ENCODE data around the gene PRKACG. TPM values are rescaled to one million over a fixed set of nuclear protein-coding genes. Genes with fewer than 3 reads are reported as not detected.

PRKACG gene
- total and polyA plus RNA-seq, 2 of the 8 experiments (the other 6 are each of a cell fraction or from before 2014, with no cell fraction given) = not detected

DNA sequence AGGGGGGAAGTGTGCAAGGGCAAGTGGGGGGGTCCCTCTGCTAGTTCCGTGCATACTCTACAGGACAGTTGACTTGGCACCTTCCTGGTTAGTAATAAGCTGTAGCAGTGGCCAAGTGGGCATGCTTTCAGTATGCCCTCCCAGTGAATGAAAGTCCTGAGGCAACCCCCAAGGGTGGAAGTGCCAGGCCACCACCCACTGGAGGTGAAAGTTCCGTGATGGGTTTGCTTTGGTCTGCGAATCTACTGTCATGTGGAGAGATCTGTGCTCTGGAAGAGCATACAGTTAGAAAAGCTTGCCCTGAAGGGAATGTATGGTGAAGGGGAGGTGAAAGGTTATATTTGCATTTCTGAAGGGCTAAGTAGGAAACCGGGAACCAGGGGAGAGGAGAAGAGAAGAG is 31.9 kb upstream of the PRKACG start:
- no peak overlapping the region for H2BK15ac ChIP-seq (ENCODE audit: low read length)
- WGBS, 2 experiments (ENCODE audit: extremely low coverage in 1 of 2, insufficient coverage in 1 of 2, insufficient read length in 1 of 2, insufficient replicate concordance in 2 of 2, low coverage in 1 of 2, low lambda C conversion rate in 2 of 2, missing lambda C conversion rate in 1 of 2) = 50% methylated on average over 4 of the region's 4 CpGs; no CpG with 5 or more reads in 1 of the 2 experiments
- peak overlapping the region; percentile 5 to 61 for H3K4me2 ChIP-seq (ENCODE audit: insufficient read depth in 1 of 2, low read depth in 2 of 2, low read length in 2 of 2)
- peaks cover 9 to 22% (median 14%) of the 10 kb centered on the region in 4 experiments for H3K4me1 ChIP-seq (replicated peaks in 1 of 4; ENCODE audit: control insufficient read depth in 3 of 4, insufficient read depth in 4 of 4, low read length in 3 of 4)
- H3K27ac ChIP-seq (ENCODE audit: low read depth, low read length) = no peak overlapping the region; the same call in 1 of the 2 replicates
- H3K23me2 ChIP-seq (ENCODE audit: low read depth, low read length) = peaks cover 2% of the 10 kb centered on the region; the same call in 1 of the 2 replicates
- ChIA-PET CTCF (ENCODE audit: partially characterized antibody) (interaction anchor here (0.6 to 5.4 kb wide), 4 partner anchors 10 to 147 kb away, joined by 3 to 27 read pairs (median 4); no protein-coding TSS in a partner anchor), POLR2A (ENCODE audit: partially characterized antibody) (interaction anchor here (0.7 to 3.8 kb wide), 4 partner anchors 10 to 515 kb away, joined by 4 to 10 read pairs (median 6); partner anchors contain the start of gene FXN)
- H2BK12ac ChIP-seq (ENCODE audit: low read depth, low read length) = peak overlapping the region; percentile 27; the same call in 1 of the 2 replicates
- no peak overlapping the region for H3K9ac ChIP-seq (replicated peaks in 1 of 4; ENCODE audit: extremely low read depth in 1 of 4, low read depth in 3 of 4, low read length in 3 of 4)
- no peak overlapping the region for H4K8ac ChIP-seq (ENCODE audit: extremely low read depth, insufficient read depth, low read length)
- H3K23ac ChIP-seq (ENCODE audit: insufficient read length) = no peak overlapping the region
- H2BK20ac ChIP-seq (ENCODE audit: low read length) = no peak overlapping the region
- no peaks in the 10 kb centered on the region for H3K27me3 ChIP-seq (replicated peaks in 1 of 4; ENCODE audit: control insufficient read depth in 3 of 4, extremely low read depth in 1 of 4, insufficient read depth in 3 of 4, low read length in 3 of 4)
- H3K36me3 ChIP-seq (ENCODE audit: control insufficient read depth in 2 of 4, insufficient read depth in 4 of 4, low read length in 3 of 4) = peaks cover 11 to 20% (median 14%) of the 10 kb centered on the region in 4 experiments
- peaks cover 3 to 11% of the 10 kb centered on the region in 2 experiments for H4K20me1 ChIP-seq (replicated peaks in 1 of 2; ENCODE audit: control insufficient read depth in 1 of 2, insufficient read depth in 2 of 2, low read length in 2 of 2)
- no peak overlapping the region for H3K4ac ChIP-seq (replicated peaks; ENCODE audit: insufficient read length, low read depth, low read length)
- H2AFZ ChIP-seq (ENCODE audit: low read length) = no peak overlapping the region
- FAIRE-seq (no peak), DNase-seq (ENCODE audit: low read depth in 1 of 2, low spot score in 2 of 2) (no peak)
- no peak overlapping the region for H3K14ac ChIP-seq (ENCODE audit: insufficient read length)
- H3K4me3 ChIP-seq (ENCODE audit: extremely low read depth in 1 of 4, insufficient read depth in 2 of 4, low read depth in 3 of 4, low read length in 4 of 4) = 0 out of 8 replicates have a peak overlapping the region, but pooled peaks of 1 of the 4 experiments have one; percentile 13
- peak overlapping the region; percentile 71; the same call in 1 of the 2 replicates for H2BK5ac ChIP-seq (ENCODE audit: low read depth, low read length)
- no peak overlapping the region for H2AK5ac ChIP-seq (ENCODE audit: low read depth, low read length)
- no peak overlapping the region for H4K5ac ChIP-seq (ENCODE audit: insufficient read length, low read depth, low read length)
- peaks cover 17% of the 10 kb centered on the region; the same call in 1 of the 2 replicates for H3K79me1 ChIP-seq (ENCODE audit: low read depth, low read length)
- no peak overlapping the region for H4K91ac ChIP-seq (replicated peaks; ENCODE audit: insufficient read length, low read length)
- H3K79me2 ChIP-seq (ENCODE audit: control insufficient read depth in 1 of 2, insufficient read depth in 2 of 2, low read length in 2 of 2) = peaks cover 11 to 60% of the 10 kb centered on the region in 2 experiments
- no peaks in the 10 kb centered on the region for H3K9me3 ChIP-seq (ENCODE audit: insufficient read depth in 2 of 2, low read depth in 1 of 2, low read length in 1 of 2)
- H2BK120ac ChIP-seq (replicated peaks; ENCODE audit: low read depth, low read length) = no peak overlapping the region
- peak overlapping the region; percentile 24; the same call in 1 of the 2 replicates for H3K18ac ChIP-seq (ENCODE audit: extremely low read depth, low read length)
- H3K56ac ChIP-seq (replicated peaks; ENCODE audit: insufficient read length, low read depth, low read length) = no peak overlapping the region
- TF ChIP-seq CHD1 (IDR thresholded peaks at IDR 0.05; ENCODE audit: low read depth, low read length) (no peak), PHF8 (conservative IDR thresholded peaks at IDR 0.05; ENCODE audit: low read depth, low read length) (no peak), HDAC6 (IDR thresholded peaks at IDR 0.05; ENCODE audit: low read depth, low read length) (no peak), TEAD4 (IDR thresholded peaks at IDR 0.05; ENCODE audit: low read depth, low read length) (no peak), CEBPB (IDR thresholded peaks at IDR 0.05; ENCODE audit: low read depth, low read length) (no peak), EP300 (IDR thresholded peaks at IDR 0.05; ENCODE audit: borderline replicate concordance in 1 of 2, low read depth in 2 of 2, low read length in 2 of 2) (no peak), FOSL1 (IDR thresholded peaks at IDR 0.05; ENCODE audit: insufficient read depth, low read depth, low read length) (no peak), TCF12 (IDR thresholded peaks at IDR 0.05; ENCODE audit: low read depth, low read length) (no peak), POLR2A (IDR thresholded peaks at IDR 0.05; ENCODE audit: control extremely low read depth in 1 of 2, low read depth in 2 of 2, low read length in 2 of 2) (no peak), GTF2F1 (IDR thresholded peaks at IDR 0.05; ENCODE audit: borderline replicate concordance, low read depth, low read length) (no peak), KDM5A (IDR thresholded peaks at IDR 0.05; ENCODE audit: low read length) (no peak)

Measured in H1 (cell line).